ENCODE results near the gene KMO. TPM values are rescaled to one million over a fixed set of nuclear protein-coding genes. Genes with fewer than 3 reads are reported as not detected.

KMO gene
- total and polyA plus RNA-seq, 2 of the 13 experiments (the other 11 are each of a cell fraction or from before 2014, with no cell fraction given) = 0.01 TPM; not detected in 1

DNA sequence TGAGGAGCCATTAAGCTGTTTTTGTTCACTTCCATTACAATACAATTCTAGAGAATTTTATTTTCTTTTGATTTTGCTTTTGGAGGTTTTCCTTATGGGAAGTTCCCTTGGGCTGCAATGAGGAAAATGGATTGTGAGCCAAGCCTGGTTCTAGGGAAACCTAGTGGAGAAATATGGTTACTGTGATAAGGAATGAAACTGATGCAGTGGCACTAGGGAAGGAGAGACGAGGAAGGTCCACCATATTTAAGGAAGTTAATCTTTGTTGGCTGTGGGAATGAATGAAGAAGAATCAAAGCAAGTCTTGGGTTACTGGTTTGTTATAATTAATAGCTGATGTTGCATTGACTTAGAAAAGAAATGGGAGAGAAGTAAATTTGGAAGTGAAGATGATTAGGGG, 79.6 kb downstream of the KMO start:
- intact Hi-C loops (cut with micrococcal nuclease; ENCODE audit: unreplicated experiment) (loop anchor here (1.0 to 5.0 kb wide), 3 partner anchors 16 to 224 kb away; partner anchors contain the start of gene KMO), in situ Hi-C loops (cut with HindIII; ENCODE audit: extremely low pct_ligation_motif_present, low pct_unique_long_range_greater_than_20kb) (loop anchor here (5.0 kb wide), 1 partner anchor 226 kb away; no protein-coding TSS in a partner anchor)
- no peaks in the 10 kb centered on the region for H3K27me3 ChIP-seq (ENCODE audit: control insufficient read depth in 1 of 2, insufficient read depth in 2 of 2, low read length in 2 of 2)
- no TSS peak for BruUV-seq (replicated peaks)
- no peaks in the 10 kb centered on the region for H3K9me3 ChIP-seq (ENCODE audit: low read length)
- 97% methylated on average over 1 of the region's 1 CpG for WGBS (ENCODE audit: low lambda C conversion rate)
- H3K4me2 ChIP-seq (ENCODE audit: low read depth, low read length) = no peak overlapping the region
- TF ChIP-seq, protein P1, sequence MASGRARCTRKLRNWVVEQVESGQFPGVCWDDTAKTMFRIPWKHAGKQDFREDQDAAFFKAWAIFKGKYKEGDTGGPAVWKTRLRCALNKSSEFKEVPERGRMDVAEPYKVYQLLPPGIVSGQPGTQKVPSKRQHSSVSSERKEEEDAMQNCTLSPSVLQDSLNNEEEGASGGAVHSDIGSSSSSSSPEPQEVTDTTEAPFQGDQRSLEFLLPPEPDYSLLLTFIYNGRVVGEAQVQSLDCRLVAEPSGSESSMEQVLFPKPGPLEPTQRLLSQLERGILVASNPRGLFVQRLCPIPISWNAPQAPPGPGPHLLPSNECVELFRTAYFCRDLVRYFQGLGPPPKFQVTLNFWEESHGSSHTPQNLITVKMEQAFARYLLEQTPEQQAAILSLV (CRISPR knock-in tag; IDR thresholded peaks at IDR 0.05; ENCODE audit: borderline replicate concordance) = no peak
- TF ChIP-seq, protein P2, sequence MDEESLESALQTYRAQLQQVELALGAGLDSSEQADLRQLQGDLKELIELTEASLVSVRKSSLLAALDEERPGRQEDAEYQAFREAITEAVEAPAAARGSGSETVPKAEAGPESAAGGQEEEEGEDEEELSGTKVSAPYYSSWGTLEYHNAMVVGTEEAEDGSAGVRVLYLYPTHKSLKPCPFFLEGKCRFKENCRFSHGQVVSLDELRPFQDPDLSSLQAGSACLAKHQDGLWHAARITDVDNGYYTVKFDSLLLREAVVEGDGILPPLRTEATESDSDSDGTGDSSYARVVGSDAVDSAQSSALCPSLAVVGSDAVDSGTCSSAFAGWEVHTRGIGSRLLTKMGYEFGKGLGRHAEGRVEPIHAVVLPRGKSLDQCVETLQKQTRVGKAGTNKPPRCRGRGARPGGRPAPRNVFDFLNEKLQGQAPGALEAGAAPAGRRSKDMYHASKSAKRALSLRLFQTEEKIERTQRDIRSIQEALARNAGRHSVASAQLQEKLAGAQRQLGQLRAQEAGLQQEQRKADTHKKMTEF (CRISPR knock-in tag; IDR thresholded peaks at IDR 0.05) = no peak
- no peak for TF ChIP-seq ZNF350 (CRISPR knock-in tag; IDR thresholded peaks at IDR 0.05; ENCODE audit: borderline replicate concordance, low read depth)
- no peak for TF ChIP-seq TEAD3 (CRISPR knock-in tag; optimal IDR thresholded peaks at IDR 0.05; ENCODE audit: borderline replicate concordance)
- TF ChIP-seq ZNF614 (CRISPR knock-in tag; IDR thresholded peaks at IDR 0.05; ENCODE audit: borderline replicate concordance) = no peak
- TF ChIP-seq, protein P3, sequence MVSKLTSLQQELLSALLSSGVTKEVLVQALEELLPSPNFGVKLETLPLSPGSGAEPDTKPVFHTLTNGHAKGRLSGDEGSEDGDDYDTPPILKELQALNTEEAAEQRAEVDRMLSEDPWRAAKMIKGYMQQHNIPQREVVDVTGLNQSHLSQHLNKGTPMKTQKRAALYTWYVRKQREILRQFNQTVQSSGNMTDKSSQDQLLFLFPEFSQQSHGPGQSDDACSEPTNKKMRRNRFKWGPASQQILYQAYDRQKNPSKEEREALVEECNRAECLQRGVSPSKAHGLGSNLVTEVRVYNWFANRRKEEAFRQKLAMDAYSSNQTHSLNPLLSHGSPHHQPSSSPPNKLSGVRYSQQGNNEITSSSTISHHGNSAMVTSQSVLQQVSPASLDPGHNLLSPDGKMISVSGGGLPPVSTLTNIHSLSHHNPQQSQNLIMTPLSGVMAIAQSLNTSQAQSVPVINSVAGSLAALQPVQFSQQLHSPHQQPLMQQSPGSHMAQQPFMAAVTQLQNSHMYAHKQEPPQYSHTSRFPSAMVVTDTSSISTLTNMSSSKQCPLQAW (CRISPR knock-in tag; IDR thresholded peaks at IDR 0.05) = no peak
- no peak for TF ChIP-seq EED (CRISPR knock-in tag; IDR thresholded peaks at IDR 0.05)
- no peak for TF ChIP-seq KAT7 (CRISPR knock-in tag; IDR thresholded peaks at IDR 0.05; ENCODE audit: borderline replicate concordance)
- FAIRE-seq (no peak), DNase-seq (ENCODE audit: low spot score) (no peak), ATAC-seq (no peak)
- H3K79me2 ChIP-seq (ENCODE audit: insufficient read depth, low read length) = no peaks in the 10 kb centered on the region
- CTCF ChIA-PET (ENCODE audit: low intra/inter-chr PET ratio, low total read pairs) = interaction anchor here (2.3 to 3.9 kb wide), 2 partner anchors 16 to 223 kb away, joined by 17 to 38 read pairs; no protein-coding TSS in a partner anchor
- peaks cover 32% of the 10 kb centered on the region for H3K4me1 ChIP-seq (ENCODE audit: insufficient read depth, low read length)
- H3K36me3 ChIP-seq (replicated peaks in 1 of 2; ENCODE audit: control insufficient read depth in 1 of 2, insufficient read depth in 2 of 2, low read length in 2 of 2) = no peaks in the 10 kb centered on the region
- no peak overlapping the region for H3K4me3 ChIP-seq (replicated peaks in 1 of 3; ENCODE audit: insufficient read depth in 1 of 3, low read depth in 2 of 3, low read length in 3 of 3)
- no peak overlapping the region for H2AFZ ChIP-seq (ENCODE audit: low read length)
- H3K9ac ChIP-seq (ENCODE audit: insufficient read depth, low read depth, low read length) = no peak overlapping the region
- no peaks in the 10 kb centered on the region; the same call in 1 of the 2 replicates for H4K20me1 ChIP-seq (ENCODE audit: insufficient read depth, low read length)
- POLR2A ChIA-PET = no interaction called here
- H3K27ac ChIP-seq (ENCODE audit: extremely low read length, insufficient read depth, low read length) = no peak overlapping the region

Measured in HepG2 (cell line).